SK-N-SH (cell line): ENCODE results near the gene ARHGEF19. TPM values are rescaled to one million over a fixed set of nuclear protein-coding genes. Genes with fewer than 3 reads are reported as not detected.
"Not testable (repeated sequence)": the region's sequence is repeated elsewhere in the genome, so short reads cannot be mapped to it uniquely, and the experiment has no call there.

Source experiments
- CTCF ChIA-PET: fragments of 300-600, 350-600 bp; formaldehyde crosslinking; extraction: SDS; loops from one replicate; lab custom pipeline; 2021; lab: Yijun Ruan, JAX
- POLR2A ChIA-PET: fragments of 350-600 bp; sonication (Branson Sonifier 250); formaldehyde crosslinking; extraction: SDS; loops from one replicate; lab custom pipeline; 2020; ENCODE audit warnings: antibody characterized with exemption, inconsistent platforms; lab: Yijun Ruan, JAX
- DNase-seq: peaks from one replicate; pipeline ENCODE4 v3.0.0; 2012
- H2AFZ ChIP-seq: fragments of 200-600 bp; sonication (generic); 2 replicates; pipeline ENCODE4 v1.8.1; 2016; ENCODE audit warnings: antibody characterized with exemption, mild to moderate bottlenecking, low read depth
- H3F3A ChIP-seq: fragments of 200-600 bp; sonication (generic); replicated peaks from 2 replicates; pipeline ENCODE3; 2016; ENCODE audit warnings: antibody characterized with exemption, mild to moderate bottlenecking; ENCODE audit not compliant: insufficient read depth
- H3K27ac ChIP-seq, 2 experiments: fragments of 200-500 bp in 1 of 2; fragments of 200-600 bp in 1 of 2; sonication (Bioruptor generic) in 1 of 2; sonication (generic), shearing (Covaris generic) in 1 of 2; 2 replicates each; pipeline versions ENCODE4 v1.5.1 to v1.6.1; 2014 to 2016; ENCODE audit warnings: low read depth in 2 of 2, inconsistent platforms in 1 of 2, low read length in 1 of 2, mild to moderate bottlenecking in 1 of 2, mixed read lengths in 1 of 2
- H3K27me3 ChIP-seq: fragments of 200-600 bp; sonication (generic), shearing (Covaris generic); 2 replicates; pipeline ENCODE4 v1.6.1; 2016; ENCODE audit warnings: mixed run types; ENCODE audit not compliant: insufficient read depth
- H3K36me3 ChIP-seq, 2 experiments: fragments of 200-500 bp in 1 of 2; fragments of 200-600 bp in 1 of 2; sonication (Bioruptor generic) in 1 of 2; sonication (generic) in 1 of 2; replicated peaks in 1 of 2; 2 replicates each; pipeline versions ENCODE3 to v1.5.1; 2014 to 2016; ENCODE audit warnings: low read length in 1 of 2, mild to moderate bottlenecking in 1 of 2; ENCODE audit not compliant: insufficient read depth in 2 of 2, control insufficient read depth in 1 of 2
- H3K4me1 ChIP-seq, 2 experiments: fragments of 200-500 bp in 1 of 2; fragments of 200-600 bp in 1 of 2; sonication (Bioruptor generic) in 1 of 2; sonication (generic), shearing (Covaris generic) in 1 of 2; 2 replicates each; pipeline versions ENCODE4 v1.5.1 to v1.6.1; 2014 to 2016; ENCODE audit warnings: low read depth in 1 of 2, low read length in 1 of 2, mixed run types in 1 of 2; ENCODE audit not compliant: insufficient read depth in 2 of 2, control insufficient read depth in 1 of 2
- H3K4me2 ChIP-seq: fragments of 200-600 bp; sonication (generic), shearing (Covaris generic); 2 replicates; pipeline ENCODE4 v1.6.1; 2017; ENCODE audit warnings: mixed run types
- H3K4me3 ChIP-seq, 2 experiments: fragments of 200-500 bp in 1 of 2; fragments of 200-600 bp in 1 of 2; sonication (Bioruptor generic) in 1 of 2; sonication (generic), shearing (Covaris generic) in 1 of 2; 2 replicates each; pipeline versions ENCODE4 v1.5.1 to v1.8.1; 2014 to 2016; ENCODE audit warnings: low read depth in 2 of 2, inconsistent platforms in 1 of 2, low read length in 1 of 2, mild to moderate bottlenecking in 1 of 2, mixed read lengths in 1 of 2, moderate library complexity in 1 of 2
- H3K79me2 ChIP-seq: fragments of 200-600 bp; sonication (generic); 2 replicates; pipeline ENCODE4 v1.8.1; 2017; ENCODE audit warnings: mild to moderate bottlenecking; ENCODE audit not compliant: insufficient read depth
- H3K9ac ChIP-seq: fragments of 200-600 bp; sonication (generic); 2 replicates; pipeline ENCODE4 v1.6.1; 2017; ENCODE audit warnings: mixed run types
- H3K9me2 ChIP-seq: fragments of 200-600 bp; sonication (generic); 2 replicates; pipeline ENCODE4 v1.6.1; 2017; ENCODE audit warnings: mixed run types
- H3K9me3 ChIP-seq: fragments of 200-600 bp; sonication (generic); 2 replicates; pipeline ENCODE4 v1.6.1; 2017; ENCODE audit warnings: mixed run types, mild to moderate bottlenecking, moderate library complexity
- H4K20me1 ChIP-seq: fragments of 200-600 bp; sonication (generic); 2 replicates; pipeline ENCODE4 v1.6.1; 2017; ENCODE audit warnings: mild to moderate bottlenecking, mixed run types; ENCODE audit not compliant: insufficient read depth
- CTCF ChIP-seq: fragments of 200-600 bp; sonication (generic); IDR thresholded peaks from 2 replicates; pipeline ENCODE4 v1.6.1; 2017; ENCODE audit warnings: antibody characterized with exemption, mild to moderate bottlenecking, moderate library complexity
- EP300 ChIP-seq, 2 experiments: IDR thresholded peaks; 2 replicates each; pipeline versions ENCODE4 v1.4.0 to v1.6.1; 2012; ENCODE audit warnings: borderline replicate concordance in 1 of 2, low read depth in 1 of 2, low read length in 1 of 2
- FOSL2 ChIP-seq: IDR thresholded peaks from 2 replicates; pipeline ENCODE4 v1.4.0; 2012; ENCODE audit warnings: low read depth, mild to moderate bottlenecking, moderate library complexity, borderline replicate concordance
- FOXJ3 ChIP-seq: sonication (generic); formaldehyde crosslinking; IDR thresholded peaks from 2 replicates; pipeline ENCODE4 v1.5.1; 2020; ENCODE audit warnings: mild to moderate bottlenecking, missing genetic modification reagents
- FOXM1 ChIP-seq: IDR thresholded peaks from 2 replicates; pipeline ENCODE4 v1.4.0; 2012; ENCODE audit warnings: low read depth, mild to moderate bottlenecking
- GABPA ChIP-seq: IDR thresholded peaks from 2 replicates; pipeline ENCODE4 v1.4.0; 2012; ENCODE audit warnings: low read depth, mild to moderate bottlenecking
- IRF3 ChIP-seq: fragments of 150-350 bp; IDR thresholded peaks from 2 replicates; pipeline ENCODE4 v1.6.1; 2016; ENCODE audit warnings: mild to moderate bottlenecking, low read depth, low read length
- NFIC ChIP-seq: IDR thresholded peaks from 2 replicates; pipeline ENCODE4 v1.4.0; 2012; ENCODE audit warnings: borderline replicate concordance
- RAD21 ChIP-seq: IDR thresholded peaks from 2 replicates; pipeline ENCODE4 v1.6.1; 2012; ENCODE audit warnings: mild to moderate bottlenecking, low read length
- REST ChIP-seq: IDR thresholded peaks from 2 replicates; pipeline ENCODE4 v1.6.1; 2012; ENCODE audit warnings: mild to moderate bottlenecking, low read depth, low read length, moderate library complexity
- RXRA ChIP-seq: IDR thresholded peaks from 2 replicates; pipeline ENCODE4 v1.4.0; 2012; ENCODE audit warnings: low read depth, mild to moderate bottlenecking, borderline replicate concordance
- TAF1 ChIP-seq: IDR thresholded peaks from 2 replicates; pipeline ENCODE4 v1.6.1; 2012; ENCODE audit warnings: low read depth, mild to moderate bottlenecking, low read length, moderate library complexity, borderline replicate concordance
- YY1 ChIP-seq: IDR thresholded peaks from 2 replicates; pipeline ENCODE4 v1.4.0; 2012; ENCODE audit warnings: low read depth, mild to moderate bottlenecking
- WGBS: methylation state at CpG from one replicate; pipeline ENCODE4 v1.1.6; 2017; ENCODE audit warnings: low lambda C conversion rate; 5-methylcytosine and 5-hydroxymethylcytosine counted together
- polyA plus RNA-seq, 3 experiments: library from polyadenylated mRNA; depleted of rRNA; stranded (reverse); fragments of >200 nt; gene quantifications; 2 replicates each; pipeline ENCODE4 v1.2.3, GENCODE V29; 2012

The ARHGEF19 gene
- polyA plus RNA-seq, 1 of the 3 experiments (the other 2 are of a cell fraction): 11.5 TPM

GRCh38 chr1:16196874-16197273 lies 15.6 kb downstream of the ARHGEF19 start:
- Histone ChIP-seq H3K27me3 (no peaks in the 10 kb centered on the region), H3K4me2 (no peak overlapping the region), H2AFZ (no peak overlapping the region), H3K27ac (no peak overlapping the region), H3K9me3 (no peaks in the 10 kb centered on the region), H3K36me3 (no peaks in the 10 kb centered on the region), H3K9me2 (no peaks in the 10 kb centered on the region), H3K4me1 (peaks cover 0 to 5% of the 10 kb centered on the region in 2 experiments; a peak in 1 of 4 replicates), H3K79me2 (no peaks in the 10 kb centered on the region), H3F3A (no peaks in the 10 kb centered on the region), H3K4me3 (no peak overlapping the region), H4K20me1 (no peaks in the 10 kb centered on the region), H3K9ac (no peak overlapping the region)
- WGBS: 81% methylated on average over 2 of the region's 3 CpGs
- no peak for TF ChIP-seq IRF3
- TF ChIP-seq FOSL2: no peak
- TF ChIP-seq CTCF: no peak
- TF ChIP-seq FOXM1: no peak
- no peak for TF ChIP-seq RXRA
- no peak for TF ChIP-seq NFIC
- TF ChIP-seq RAD21: no peak
- no peak for TF ChIP-seq REST
- no peak for TF ChIP-seq TAF1
- TF ChIP-seq GABPA: no peak
- no peak for TF ChIP-seq YY1
- no peak for TF ChIP-seq FOXJ3
- TF ChIP-seq EP300 (IDR thresholded peaks at IDR 0.05; ENCODE audit: borderline replicate concordance in 1 of 2, low read depth in 1 of 2, low read length in 1 of 2): no peak
- DNase-seq: no peak
- POLR2A ChIA-PET: no interaction called here
- CTCF ChIA-PET: interaction anchor here (1.0 to 4.6 kb wide), 3 partner anchors 8 to 117 kb away, joined by 3 to 17 read pairs (median 4); no protein-coding TSS in a partner anchor

GRCh38 chr1:16196139-16196538 lies 16.3 kb downstream of the ARHGEF19 start:
- peaks cover 0 to 11% of the 10 kb centered on the region in 2 experiments; a peak in 1 of 4 replicates for H3K4me1 ChIP-seq
- DNase-seq, H3K27me3 ChIP-seq, H3K36me3 ChIP-seq, H3K9ac ChIP-seq, H3K9me3 ChIP-seq, H3K4me2 ChIP-seq, H3K79me2 ChIP-seq, H3K9me2 ChIP-seq, H3K27ac ChIP-seq, H2AFZ ChIP-seq, H4K20me1 ChIP-seq, H3F3A ChIP-seq, POLR2A ChIA-PET, H3K4me3 ChIP-seq: not testable (repeated sequence)
- 86% methylated on average over 4 of the region's 4 CpGs for WGBS
- CTCF ChIA-PET: interaction anchor here (0.9 to 4.6 kb wide), 4 partner anchors 8 to 117 kb away, joined by 3 to 17 read pairs (median 4); no protein-coding TSS in a partner anchor
